NCI-H2081 (cell line): ENCODE results near the gene MUC5AC.
"Not testable (repeated sequence)": the region's sequence is repeated elsewhere in the genome, so short reads cannot be mapped to it uniquely, and the experiment has no call there.

Experiments used
- DNase-seq, 2 experiments: peaks; one replicate each; lab custom pipeline; 2025; lab: John Stamatoyannopoulos, UW

The MUC5AC gene

GRCh38 chr11:1208394-1209261 is 50.9 kb downstream of the MUC5AC start:
- no peak for DNase-seq

- DNase-seq, result no peak
Measured at GRCh38 chr11:1209371-1210057, 51.8 kb downstream of the MUC5AC start.

DNA sequence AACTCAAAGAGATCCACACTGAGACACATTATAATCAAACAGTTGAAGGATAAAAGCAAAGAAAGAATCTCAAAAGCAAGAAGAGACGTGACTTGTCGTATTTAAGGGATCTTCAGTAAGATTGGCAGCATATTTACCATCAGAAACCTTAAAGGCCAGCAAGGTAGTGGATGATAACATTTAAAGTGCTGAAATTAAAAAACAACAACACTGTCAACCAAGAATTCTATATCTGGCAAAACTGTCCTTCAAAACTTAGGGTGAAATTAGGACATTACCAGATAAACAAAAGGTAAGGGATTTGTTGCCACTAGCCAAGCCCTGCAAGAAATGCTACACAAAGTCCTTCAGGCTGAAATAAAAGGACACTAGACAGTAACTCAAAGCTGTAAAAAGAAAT is 54.1 kb downstream of the MUC5AC start:
- DNase-seq, result no peak

DNA sequence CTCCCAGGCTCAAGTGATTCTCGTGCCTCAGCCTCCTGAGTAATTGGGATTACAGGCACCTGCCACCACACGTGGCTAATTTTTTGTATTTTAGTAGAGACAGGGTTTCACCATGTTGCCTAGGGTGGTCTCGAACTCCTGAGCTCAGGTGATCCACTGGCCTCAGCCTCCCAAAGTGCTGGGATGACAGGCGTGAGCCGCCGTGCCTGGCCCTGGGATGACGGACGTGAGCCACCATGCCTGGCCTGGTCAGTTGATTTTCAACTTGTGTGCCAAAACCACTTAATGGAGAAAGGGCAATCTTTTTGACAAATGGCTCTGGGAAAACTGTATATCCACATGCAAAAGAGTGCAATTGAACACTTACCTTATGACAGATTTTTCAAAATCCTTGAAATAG is 58.1 kb downstream of the MUC5AC start:
- DNase-seq, result not testable (repeated sequence)

DNA sequence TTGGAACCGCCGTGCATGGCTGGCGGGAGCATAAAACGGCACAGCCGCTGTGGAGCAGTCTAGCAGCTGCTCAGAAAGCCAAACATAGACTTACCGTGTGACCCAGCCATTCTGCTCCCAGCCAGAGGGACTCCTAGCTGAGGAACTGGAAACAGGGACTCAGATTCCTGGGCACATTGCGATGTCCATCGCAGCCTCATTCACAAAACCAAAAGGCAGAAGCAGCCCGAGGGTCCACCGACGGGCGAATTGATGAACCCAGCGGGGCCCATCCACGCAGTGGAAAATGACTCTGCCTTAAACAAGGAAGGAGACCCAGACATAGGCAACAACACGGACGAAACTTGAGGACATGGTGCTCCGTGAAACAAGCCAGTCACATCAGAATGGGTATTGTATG is 59.4 kb downstream of the MUC5AC start:
- DNase-seq, result no peak

DNA sequence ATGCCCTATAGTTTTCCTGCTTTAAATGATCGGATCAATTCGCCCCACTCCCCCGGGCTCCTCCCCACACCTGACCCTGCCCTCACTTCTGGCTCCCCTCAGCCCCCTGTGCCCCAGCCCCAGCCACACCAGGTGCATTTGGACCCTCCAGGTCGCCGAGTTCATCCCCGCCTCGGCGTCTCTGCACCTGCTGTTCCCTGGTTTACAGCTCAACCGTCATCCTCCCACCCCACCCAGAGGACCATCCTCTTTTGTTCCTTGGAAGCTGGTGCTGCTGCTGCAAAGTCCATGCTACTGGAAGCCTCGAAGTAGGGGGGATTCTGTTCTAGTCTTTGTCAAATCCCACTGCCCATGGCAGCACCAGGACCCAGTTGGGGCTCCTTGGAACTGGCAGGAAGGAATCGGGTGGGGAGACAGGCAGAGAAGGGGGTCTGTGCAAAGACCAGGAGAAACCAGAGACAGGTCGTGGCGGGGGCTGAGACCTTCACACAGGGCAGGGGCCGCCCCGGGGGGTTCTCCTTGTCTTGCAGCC is 60.6 kb downstream of the MUC5AC start:
- DNase-seq, result no peak

- DNase-seq, result no peak
Measured at GRCh38 chr11:1218788-1219445, 61.2 kb downstream of the MUC5AC start.

GRCh38 chr11:1219446-1219833 is 61.7 kb downstream of the MUC5AC start:
- no peak for DNase-seq

DNA sequence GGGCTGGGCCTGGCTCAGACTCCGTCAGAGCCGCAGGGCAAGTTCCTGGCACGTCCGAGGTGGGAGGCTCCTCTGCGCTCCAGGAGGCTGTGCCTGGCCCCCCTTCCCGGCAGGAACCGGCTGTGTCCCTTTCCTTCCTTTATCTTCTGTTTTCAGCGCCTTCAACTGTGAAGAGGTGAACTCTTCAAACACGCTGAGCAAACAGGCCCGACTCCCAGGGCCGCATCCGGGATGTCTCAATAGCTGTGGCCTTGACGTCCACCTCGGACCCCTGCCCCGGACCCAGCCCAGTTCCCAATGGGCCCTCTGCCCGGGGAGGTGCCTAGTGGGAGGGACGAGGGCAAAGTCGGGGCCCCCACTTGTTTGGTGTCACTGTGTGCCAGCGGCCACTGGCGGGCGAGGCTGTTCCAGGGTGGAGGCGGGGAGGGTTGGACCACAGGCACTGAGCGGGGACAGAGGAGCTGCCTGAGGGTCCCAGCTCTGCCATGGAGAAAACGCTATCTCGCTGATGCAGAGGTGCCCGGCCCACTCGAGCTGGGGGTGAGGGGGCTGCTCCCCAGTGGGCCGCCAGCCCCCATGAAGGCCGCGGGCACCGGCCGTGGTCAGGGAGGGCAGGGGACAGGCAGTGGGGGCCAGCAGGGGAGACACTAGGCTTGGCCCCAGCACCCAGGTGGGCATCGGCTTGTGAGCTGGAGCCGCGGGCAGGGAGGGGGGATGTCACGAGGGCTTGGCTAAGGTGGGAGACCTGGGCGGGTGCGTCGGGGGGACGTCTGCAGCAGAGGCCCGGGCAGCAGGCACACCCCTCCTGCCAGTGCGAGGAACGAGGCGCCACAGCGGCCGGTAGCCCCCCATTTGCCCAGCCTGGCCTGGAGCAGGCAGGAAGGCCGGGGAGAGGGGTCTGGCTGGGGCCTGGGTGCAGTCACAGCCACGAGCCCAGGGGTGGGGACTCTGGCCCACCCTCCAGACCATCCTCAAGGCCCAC is 62.4 kb downstream of the MUC5AC start:
- DNase-seq, result no peak

DNA sequence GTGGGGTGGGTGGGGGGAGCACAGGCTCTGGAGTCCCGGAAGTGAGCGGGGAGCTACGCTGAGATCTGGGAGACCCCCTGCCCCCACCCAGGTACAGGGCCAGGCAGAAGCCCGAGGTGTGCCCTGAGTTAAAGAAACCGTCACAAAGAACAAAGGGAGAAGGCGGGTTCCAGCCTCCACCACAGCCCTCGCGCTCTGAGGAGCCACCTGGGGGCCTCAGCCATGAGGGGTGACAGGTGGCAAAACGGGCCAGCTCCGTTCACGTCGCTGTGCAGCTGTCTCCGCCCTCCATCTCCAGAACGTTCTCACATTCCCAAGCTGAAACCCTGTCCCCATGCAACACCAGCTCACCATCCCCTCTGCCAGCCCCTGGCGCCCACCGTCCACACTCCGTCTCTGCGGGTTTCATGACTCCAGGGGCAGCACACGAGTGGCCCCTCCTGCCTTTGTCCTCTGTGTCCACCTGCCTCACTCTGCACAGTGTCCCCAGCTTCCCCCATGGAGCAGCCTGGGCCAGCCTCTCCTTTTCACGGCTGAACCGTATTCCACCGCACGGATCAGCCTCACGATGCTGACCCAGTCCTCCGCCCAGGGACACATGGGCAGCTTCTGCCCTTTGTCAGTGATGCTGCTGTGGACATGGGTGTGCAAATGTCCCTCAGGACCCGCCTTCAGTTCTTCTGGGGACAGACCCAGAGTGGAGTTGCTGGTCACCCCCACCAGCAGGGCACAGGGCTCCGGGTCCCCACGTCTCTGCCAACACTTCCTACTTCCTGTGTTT is 63.4 kb downstream of the MUC5AC start:
- no peak for DNase-seq

DNA sequence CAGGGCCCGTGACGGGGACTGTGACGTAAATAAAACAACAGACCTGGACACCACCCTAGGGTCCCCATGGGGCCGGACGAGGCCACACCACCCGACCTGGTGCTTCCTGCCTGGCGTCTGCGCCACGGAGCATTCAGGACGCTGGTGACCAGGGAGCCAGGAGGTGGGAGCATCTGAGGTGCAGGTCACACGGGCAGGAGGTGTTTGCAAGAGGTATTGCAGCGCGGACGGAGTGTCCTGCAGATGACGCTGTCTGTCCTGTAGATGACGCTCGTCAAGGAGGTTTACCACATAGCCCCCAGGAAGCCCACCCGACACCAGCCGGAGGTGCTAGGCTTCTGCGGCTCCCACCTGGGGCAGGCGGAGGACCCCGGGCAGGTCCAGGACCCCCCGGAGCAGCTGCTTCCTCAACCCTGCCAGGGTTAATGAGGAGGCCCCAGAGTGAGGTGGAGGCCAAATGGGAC is 64.1 kb downstream of the MUC5AC start:
- no peak for DNase-seq

DNA sequence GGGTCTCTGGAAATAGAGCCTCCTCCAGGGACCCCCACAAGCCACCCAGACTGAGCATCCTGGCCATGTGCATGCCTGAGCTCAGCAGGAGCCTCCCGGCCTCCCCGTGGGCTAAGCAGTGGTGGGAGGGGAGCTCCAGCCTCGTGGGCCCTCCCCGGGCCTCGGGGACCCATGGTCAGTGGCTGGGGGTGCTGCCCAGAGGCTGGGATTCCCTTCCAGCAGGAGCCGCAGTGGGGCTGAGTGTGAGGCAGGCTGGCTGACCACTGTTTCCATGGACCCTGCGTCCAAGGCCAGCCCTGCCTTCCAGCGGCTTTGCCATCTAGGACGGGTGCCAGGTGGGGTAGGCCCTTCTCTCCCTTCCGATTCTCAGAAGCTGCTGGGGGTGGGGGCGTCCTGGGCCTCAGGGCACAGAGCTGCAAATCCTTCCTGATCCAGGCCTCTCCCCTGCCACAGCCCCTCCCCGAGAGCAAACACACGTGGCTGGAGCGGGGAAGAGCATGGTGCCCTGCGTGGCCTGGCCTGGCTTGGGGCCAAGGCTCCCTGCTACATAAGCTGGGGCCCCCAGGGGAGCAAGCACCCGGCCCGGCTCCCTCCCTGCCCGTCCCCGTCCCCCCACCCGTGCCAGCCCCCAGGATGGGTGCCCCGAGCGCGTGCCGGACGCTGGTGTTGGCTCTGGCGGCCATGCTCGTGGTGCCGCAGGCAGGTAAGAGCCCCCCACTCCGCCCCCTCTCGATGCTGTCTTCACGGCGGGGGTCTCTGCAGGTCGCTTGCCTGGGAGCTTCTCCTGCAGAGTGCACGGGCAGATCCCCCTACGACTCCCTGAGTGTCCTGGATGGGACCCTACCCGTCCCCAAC is 65.0 kb downstream of the MUC5AC start, which contains the start of gene MUC5B:
Gene MUC5B, plus strand, starts transcription at position 576 of the 855 bp plus-strand sequence. Its CDS starts 58 bp downstream, at position 634.
- no peak for DNase-seq

- DNase-seq, result no peak
Measured at GRCh38 chr11:1223346-1224110, 65.8 kb downstream of the MUC5AC start.

- DNase-seq, result no peak
Measured at GRCh38 chr11:1224111-1224490, 66.3 kb downstream of the MUC5AC start.

- no peak for DNase-seq
Measured at GRCh38 chr11:1224491-1225385, 67.0 kb downstream of the MUC5AC start.

GRCh38 chr11:1225386-1226225 is 67.9 kb downstream of the MUC5AC start:
- no peak for DNase-seq
